T-helper 1 cell treated with Interleukin-12 subunit alpha and Interleukin-12 subunit beta and Interleukin-4 antibody, amounts not matched to agents 30 μg/mL and 1 μg/mL, for 36 hours (primary cell): ENCODE results near the gene TREX2.
"Not testable (repeated sequence)": the region's sequence is repeated elsewhere in the genome, so short reads cannot be mapped to it uniquely, and the experiment has no call there.

Experiments used
- H3K27ac Mint-ChIP-seq: one replicate; pipeline ENCODE4 v1.8.0; 2021; ENCODE audit warnings: mild to moderate bottlenecking, mixed read lengths
- H3K27me3 Mint-ChIP-seq: one replicate; pipeline ENCODE4 v1.8.0; 2021; ENCODE audit warnings: low read depth, mixed read lengths
- H3K36me3 Mint-ChIP-seq: one replicate; pipeline ENCODE4 v1.8.0; 2021; ENCODE audit warnings: low read depth, mixed read lengths
- H3K4me1 Mint-ChIP-seq: one replicate; pipeline ENCODE4 v1.8.0; 2021; ENCODE audit warnings: low read depth, mixed read lengths
- H3K4me3 Mint-ChIP-seq: one replicate; pipeline ENCODE4 v1.8.0; 2021; ENCODE audit warnings: mild to moderate bottlenecking, moderate library complexity, mixed read lengths
- H3K9me3 Mint-ChIP-seq: one replicate; pipeline ENCODE4 v1.8.0; 2021; ENCODE audit warnings: mixed read lengths

Gene TREX2

GRCh38 chrX:153405426-153405825 is 40.4 kb downstream of the TREX2 start:
- Mint-ChIP-seq H3K4me1 (no peaks in the 10 kb centered on the region), H3K36me3 (no peaks in the 10 kb centered on the region), H3K27me3 (peaks cover 11% of the 10 kb centered on the region), H3K4me3 (no peak overlapping the region), H3K27ac (no peak overlapping the region), H3K9me3 (no peaks in the 10 kb centered on the region)

GRCh38 chrX:153404333-153404732 is 41.5 kb downstream of the TREX2 start:
- H3K4me3 Mint-ChIP-seq, H3K4me1 Mint-ChIP-seq, H3K27ac Mint-ChIP-seq, H3K36me3 Mint-ChIP-seq, H3K9me3 Mint-ChIP-seq: not testable (repeated sequence)
- H3K27me3 Mint-ChIP-seq, result peaks cover 11% of the 10 kb centered on the region

DNA sequence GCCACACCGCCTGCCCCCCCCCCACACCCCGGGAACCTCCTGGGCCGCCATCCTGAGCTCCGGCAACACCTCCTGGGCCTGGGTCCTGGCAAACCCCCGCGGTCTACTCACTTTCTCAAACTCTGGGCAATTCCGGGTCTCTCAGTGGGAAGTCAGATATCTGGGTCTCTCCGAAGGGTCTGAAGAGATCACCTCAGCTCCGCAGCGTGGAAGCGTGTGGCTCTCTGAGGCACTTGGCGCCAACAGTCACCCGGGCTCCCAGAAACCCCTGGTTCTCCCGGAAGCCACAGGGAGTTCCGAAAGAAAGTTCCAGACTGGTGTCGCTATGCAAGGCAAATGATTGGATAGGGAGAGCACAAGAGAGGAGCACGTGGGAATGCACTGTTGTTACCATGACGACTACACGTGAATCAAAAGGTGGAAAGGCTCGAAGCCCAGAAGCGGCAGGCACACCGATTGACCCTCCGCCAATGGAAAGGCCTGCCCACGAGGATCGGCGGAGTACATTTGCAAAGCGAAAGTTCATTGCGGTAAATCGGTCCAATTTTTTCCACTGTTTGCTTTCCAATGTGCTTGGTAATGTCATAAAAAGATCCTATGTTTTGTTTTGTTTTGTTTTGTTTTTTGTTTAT is 44.6 kb downstream of the TREX2 start, which contains the start of gene PNMA6E:
Gene PNMA6E (minus strand): TSS at position 218 of the 632 bp plus-strand sequence. CDS start 2,501 bp downstream, outside the sequence.
- H3K4me1 Mint-ChIP-seq, result no peaks in the 10 kb centered on the region
- H3K9me3 Mint-ChIP-seq, result no peaks in the 10 kb centered on the region
- no peak within 1 kb of the TSS for H3K4me3 Mint-ChIP-seq
- H3K27ac Mint-ChIP-seq, result no peak within 1 kb of the TSS
- peaks cover 11% of the 10 kb centered on the region for H3K27me3 Mint-ChIP-seq
- H3K36me3 Mint-ChIP-seq, result no peaks in the 10 kb centered on the region

DNA sequence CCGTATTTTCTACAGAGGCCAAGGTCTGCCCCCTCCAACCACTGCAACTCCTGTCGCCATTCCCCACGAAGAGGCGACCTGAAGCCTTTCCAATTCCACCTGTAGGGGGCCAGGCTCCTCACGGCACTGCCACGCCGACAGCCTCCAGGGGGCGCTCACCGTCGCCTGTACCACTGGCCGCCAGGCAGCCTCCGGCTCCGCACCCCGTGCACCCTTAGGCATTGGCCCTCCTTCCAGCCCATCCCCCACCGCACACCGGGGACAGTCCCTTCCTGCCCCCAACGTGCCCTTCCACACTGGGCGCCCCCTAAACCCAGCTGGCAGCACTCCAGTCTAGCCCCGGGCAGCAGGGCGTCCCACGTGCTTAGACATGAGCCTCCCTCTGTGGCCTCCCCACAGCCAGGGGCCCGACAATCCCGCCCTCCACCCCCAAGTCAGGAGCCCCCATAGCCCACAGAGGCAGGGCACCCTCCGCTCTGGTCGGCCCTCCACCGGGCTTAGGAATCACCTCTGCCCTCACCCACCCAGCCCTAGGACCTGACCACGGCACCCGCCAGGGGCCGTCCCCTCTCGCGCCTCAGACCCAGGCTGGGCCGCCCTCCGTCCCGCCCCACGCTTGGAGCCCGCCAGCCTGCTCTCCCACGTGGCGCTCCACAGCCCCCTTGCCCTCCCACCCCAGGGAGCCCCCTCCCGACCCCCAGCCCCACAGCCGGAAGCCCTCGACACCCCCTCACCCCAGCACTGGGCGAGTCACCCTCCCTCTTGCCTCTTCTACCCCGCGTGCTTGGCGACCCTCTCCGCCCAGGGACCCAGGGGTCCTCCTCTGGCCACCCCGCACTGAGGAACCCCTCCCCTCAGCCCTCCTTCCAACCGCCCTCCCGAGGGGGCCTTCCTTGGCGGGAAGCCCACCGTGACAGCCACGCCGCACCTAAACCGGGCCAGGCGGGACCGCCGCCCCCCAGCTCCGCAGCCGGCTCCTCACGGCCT is 45.4 kb downstream of the TREX2 start:
- Mint-ChIP-seq H3K4me1 (peaks cover under 1% of the 10 kb centered on the region), H3K9me3 (no peaks in the 10 kb centered on the region), H3K4me3 (no peak overlapping the region), H3K27ac (no peak overlapping the region), H3K36me3 (no peaks in the 10 kb centered on the region), H3K27me3 (peaks cover 11% of the 10 kb centered on the region)

- Mint-ChIP-seq H3K27ac (no peak overlapping the region), H3K36me3 (no peaks in the 10 kb centered on the region), H3K4me3 (no peak overlapping the region), H3K4me1 (peaks cover 13% of the 10 kb centered on the region), H3K27me3 (peaks cover 6% of the 10 kb centered on the region), H3K9me3 (no peaks in the 10 kb centered on the region)
Measured at GRCh38 chrX:153398275-153398960, 47.4 kb downstream of the TREX2 start.

GRCh38 chrX:153397256-153397960 is 48.4 kb downstream of the TREX2 start:
- no peaks in the 10 kb centered on the region for H3K9me3 Mint-ChIP-seq
- H3K27ac Mint-ChIP-seq, result no peak overlapping the region
- H3K4me1 Mint-ChIP-seq, result peaks cover 13% of the 10 kb centered on the region
- H3K4me3 Mint-ChIP-seq, result no peak overlapping the region
- H3K27me3 Mint-ChIP-seq, result no peaks in the 10 kb centered on the region
- H3K36me3 Mint-ChIP-seq, result no peaks in the 10 kb centered on the region

- Mint-ChIP-seq H3K4me1 (peaks cover 13% of the 10 kb centered on the region), H3K4me3 (no peak overlapping the region), H3K27ac (no peak overlapping the region), H3K9me3 (no peaks in the 10 kb centered on the region), H3K36me3 (no peaks in the 10 kb centered on the region), H3K27me3 (no peaks in the 10 kb centered on the region)
Measured at GRCh38 chrX:153396320-153397195, 49.3 kb downstream of the TREX2 start.

- no peak overlapping the region for H3K4me3 Mint-ChIP-seq
- H3K27ac Mint-ChIP-seq, result peak overlapping the region; percentile 26
- H3K9me3 Mint-ChIP-seq, result no peaks in the 10 kb centered on the region
- no peaks in the 10 kb centered on the region for H3K36me3 Mint-ChIP-seq
- no peaks in the 10 kb centered on the region for H3K27me3 Mint-ChIP-seq
- peaks cover 13% of the 10 kb centered on the region for H3K4me1 Mint-ChIP-seq
Measured at GRCh38 chrX:153395613-153396319, 50.1 kb downstream of the TREX2 start.

- Mint-ChIP-seq H3K36me3 (no peaks in the 10 kb centered on the region), H3K9me3 (no peaks in the 10 kb centered on the region), H3K27me3 (no peaks in the 10 kb centered on the region), H3K27ac (no peak overlapping the region), H3K4me3 (no peak overlapping the region), H3K4me1 (peaks cover 13% of the 10 kb centered on the region)
Measured at GRCh38 chrX:153394612-153395011, 51.2 kb downstream of the TREX2 start.
